GM12878 (cell line): ENCODE measurements around the gene ZNF81.
"Not testable (repeated sequence)": the region's sequence is repeated elsewhere in the genome, so short reads cannot be mapped to it uniquely, and the experiment has no call there.

Experiments
- BHLHE40 ChIP-seq, 2 experiments: fragments of 450-650 bp in 1 of 2; IDR thresholded peaks; 2 replicates each; pipeline ENCODE4 v1.6.1; 2011 to 2017; ENCODE audit warnings: low read depth in 2 of 2, borderline replicate concordance in 1 of 2, improper control_type of control experiment in 1 of 2, low read length in 1 of 2, mild to moderate bottlenecking in 1 of 2
- CTCF ChIP-seq, 3 experiments: IDR thresholded peaks in 2 of 3; conservative IDR thresholded peaks in 1 of 3; 2 replicates each; pipeline ENCODE4 v1.5.1; 2011; ENCODE audit warnings: low read depth in 3 of 3, low read length in 3 of 3, mild to moderate bottlenecking in 3 of 3, control low read depth in 2 of 3, moderate library complexity in 2 of 3, inconsistent platforms in 1 of 3, mixed read lengths in 1 of 3; ENCODE audit not compliant: control insufficient read depth in 2 of 3, insufficient read depth in 1 of 3; ENCODE audit errors: extremely low read depth in 1 of 3
- EZH2 ChIP-seq: IDR thresholded peaks from 2 replicates; pipeline ENCODE4 v1.6.1; 2012; ENCODE audit warnings: low read depth, mild to moderate bottlenecking, control low read depth, inconsistent platforms, low read length, borderline replicate concordance; ENCODE audit not compliant: control insufficient read depth
- PBX3 ChIP-seq: IDR thresholded peaks from 2 replicates; pipeline ENCODE4 v1.6.1; 2011; ENCODE audit warnings: mild to moderate bottlenecking, low read depth, low read length, moderate library complexity; ENCODE audit not compliant: insufficient replicate concordance
- TCF12 ChIP-seq: IDR thresholded peaks from 2 replicates; pipeline ENCODE4 v1.6.1; 2011; ENCODE audit warnings: low read depth, mild to moderate bottlenecking, low read length
- ZNF274 ChIP-seq: IDR thresholded peaks from one replicate; pipeline ENCODE4 v1.8.0; 2011; ENCODE audit not compliant: insufficient read length, insufficient read depth
- TF ChIP-seq, protein P1 (sequence below): IDR thresholded peaks from 2 replicates; pipeline ENCODE4 v1.6.1; 2011; ENCODE audit warnings: low read depth, low read length, improper control_type of control experiment, borderline replicate concordance

- not testable (repeated sequence) for TF ChIP-seq TCF12; PBX3; BHLHE40 (IDR thresholded peaks at IDR 0.05; ENCODE audit: borderline replicate concordance in 1 of 2, low read depth in 2 of 2, low read length in 1 of 2); CTCF (IDR thresholded peaks at IDR 0.05 in 2 of 3, conservative IDR thresholded peaks at IDR 0.05 in 1 of 3; ENCODE audit: control insufficient read depth in 2 of 3, extremely low read depth in 1 of 3, insufficient read depth in 1 of 3, low read depth in 3 of 3, low read length in 3 of 3); EZH2; ZNF274
- TF ChIP-seq, protein P1, sequence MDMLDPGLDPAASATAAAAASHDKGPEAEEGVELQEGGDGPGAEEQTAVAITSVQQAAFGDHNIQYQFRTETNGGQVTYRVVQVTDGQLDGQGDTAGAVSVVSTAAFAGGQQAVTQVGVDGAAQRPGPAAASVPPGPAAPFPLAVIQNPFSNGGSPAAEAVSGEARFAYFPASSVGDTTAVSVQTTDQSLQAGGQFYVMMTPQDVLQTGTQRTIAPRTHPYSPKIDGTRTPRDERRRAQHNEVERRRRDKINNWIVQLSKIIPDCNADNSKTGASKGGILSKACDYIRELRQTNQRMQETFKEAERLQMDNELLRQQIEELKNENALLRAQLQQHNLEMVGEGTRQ = not testable (repeated sequence)
Measured at GRCh38 chrX:47958206-47958605, 121.5 kb downstream of the ZNF81 start.
